K562 (cell line): Measurements from ENCODE around the gene QSOX2. TPM values are rescaled to one million over a fixed set of nuclear protein-coding genes. Genes with fewer than 3 reads are reported as not detected.

Experiments
- BCOR ChIP-seq: fragments of 450-650 bp; IDR thresholded peaks from 2 replicates; pipeline ENCODE4 v1.6.1; 2016
- CHD4 ChIP-seq: fragments of 200-600 bp; sonication (generic); IDR thresholded peaks from 3 replicates; pipeline ENCODE4 v1.6.1; 2012; ENCODE audit warnings: low read depth, mild to moderate bottlenecking, mixed read lengths, low read length, inconsistent platforms; ENCODE audit not compliant: insufficient read depth, insufficient replicate concordance, poor library complexity, severe bottlenecking
- DACH1 ChIP-seq: fragments of 450-650 bp; IDR thresholded peaks from 2 replicates; pipeline ENCODE4 v1.6.1; 2018; ENCODE audit not compliant: partially characterized antibody
- E2F3 ChIP-seq: fragments of 250-450 bp; sonication (Bioruptor Pico); IDR thresholded peaks from 2 replicates; pipeline ENCODE4 v1.4.0; 2020; ENCODE audit warnings: mild to moderate bottlenecking
- ESRRB ChIP-seq: fragments of 250-450 bp; sonication (Bioruptor Pico); IDR thresholded peaks from 2 replicates; pipeline ENCODE4 v1.5.0; 2020; ENCODE audit warnings: mild to moderate bottlenecking, moderate library complexity, borderline replicate concordance
- FOSL1 ChIP-seq: fragments of 200-800 bp; sonication (Bioruptor generic); conservative IDR thresholded peaks from 2 replicates; pipeline ENCODE4 v1.6.1; 2016; ENCODE audit warnings: missing genetic modification characterization, missing compliant biosample characterization
- HIVEP1 ChIP-seq: fragments of 250-450 bp; sonication (Bioruptor Pico); IDR thresholded peaks from 2 replicates; pipeline ENCODE4 v1.4.0; 2020; ENCODE audit warnings: mild to moderate bottlenecking
- RHOXF2B ChIP-seq: fragments of 250-450 bp; sonication (Bioruptor Pico); conservative IDR thresholded peaks from 2 replicates; pipeline ENCODE4 v1.5.1; 2021
- RUNX1 ChIP-seq: sonication (generic); IDR thresholded peaks from 2 replicates; pipeline ENCODE4 v1.6.1; 2016; ENCODE audit warnings: antibody characterized with exemption, low read depth
- SPI1 ChIP-seq: IDR thresholded peaks from 2 replicates; pipeline ENCODE4 v1.6.1; 2011; ENCODE audit warnings: low read depth, low read length, control low read depth, borderline replicate concordance
- ZBED1 ChIP-seq: IDR thresholded peaks from 2 replicates; pipeline ENCODE4 v1.6.1; 2014
- ZNF778 ChIP-seq: fragments of 450-650 bp; formaldehyde crosslinking; IDR thresholded peaks from 2 replicates; pipeline ENCODE4 v1.4.0; 2020; ENCODE audit warnings: mild to moderate bottlenecking, moderate library complexity
- polyA plus RNA-seq, 8 experiments: library from polyadenylated mRNA; depleted of rRNA in 4 of 8; stranded (reverse) in 5 of 8; unstranded in 3 of 8; fragments of >200 nt; fragmentation: Nextera tagmentation in 2 of 8; fragmentation: Illumina TruSeq in 1 of 8; extraction: Ambion mirVana in 2 of 8; extraction: Trizol in 1 of 8; gene quantifications; 2 replicates each; pipeline versions ENCODE4 v1.2.1 to v1.2.3, GENCODE V29; 2011 to 2014; ENCODE audit warnings: inconsistent platforms in 1 of 8, missing spikeins in 1 of 8
- total RNA-seq, 7 experiments: library from RNA; depleted of rRNA in 6 of 7; stranded (reverse); fragments of >200 nt in 6 of 7; fragmentation: Illumina TruSeq in 2 of 7; extraction: Trizol in 2 of 7; gene quantifications; 2 replicates each; pipeline versions ENCODE4 v1.2.1 to v1.2.3, GENCODE V29; 2011 to 2021; ENCODE audit warnings: low replicate concordance in 1 of 7
- TF ChIP-seq, protein P1 (sequence below): fragments of 250-450 bp; sonication (Bioruptor Pico); IDR thresholded peaks from 2 replicates; pipeline ENCODE4 v1.8.0; 2022; ENCODE audit warnings: inconsistent platforms, mild to moderate bottlenecking, moderate library complexity, borderline replicate concordance

The QSOX2 gene
- total and polyA plus RNA-seq, 9 of the 15 experiments (the other 6 are each of a cell fraction or from before 2014, with no cell fraction given), result 0.51 to 23.7 (median 12.7) TPM

DNA sequence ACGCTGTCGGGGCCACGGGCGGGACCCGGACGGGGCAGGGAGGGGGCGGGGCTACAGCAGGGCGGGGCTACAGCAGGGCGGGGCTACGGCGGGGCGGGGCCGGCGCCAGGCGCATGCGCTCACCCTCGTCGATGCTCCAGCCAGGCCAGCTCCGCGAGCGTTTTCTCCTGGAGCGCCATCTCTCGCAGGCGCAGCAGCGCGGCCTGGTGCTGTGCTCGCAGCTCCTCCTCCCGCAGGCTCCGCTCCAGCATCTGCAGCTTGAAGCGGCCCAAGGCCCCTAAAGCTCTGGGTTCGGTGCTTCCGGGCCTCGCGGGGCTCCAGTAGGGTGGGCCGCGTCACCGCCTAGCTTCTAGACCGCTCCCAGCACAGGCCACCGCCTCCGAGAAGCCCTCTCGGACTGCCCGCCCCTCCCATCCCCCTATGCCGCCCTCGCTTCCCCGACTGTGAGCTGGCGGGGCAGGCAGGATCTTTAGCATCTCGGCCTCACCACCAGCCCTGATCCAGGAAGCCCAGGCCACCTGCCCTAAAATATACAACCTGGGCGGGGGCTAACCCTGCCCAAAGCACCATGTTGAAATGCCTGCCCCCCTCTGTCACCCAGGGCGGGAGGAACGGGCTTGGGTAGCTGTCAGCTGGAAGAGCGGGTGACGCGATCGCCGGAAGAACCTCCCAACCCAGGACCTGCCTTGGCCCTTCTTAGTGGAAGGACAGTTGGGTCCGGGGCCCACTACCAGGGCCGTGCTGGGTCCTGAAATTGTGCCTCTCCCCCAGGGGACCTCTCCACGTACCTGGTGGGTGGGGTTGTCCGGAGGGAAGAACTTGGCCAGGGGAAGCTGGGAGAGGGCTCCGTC is 21.9 kb upstream of the QSOX2 start (continued):
- TF ChIP-seq E2F3 (no peak), ESRRB (CRISPR knock-in tag) (no peak), SPI1 (no peak), ZNF778 (CRISPR knock-in tag) (no peak), RUNX1 (no peak), HIVEP1 (CRISPR knock-in tag) (no peak), FOSL1 (tag) (no peak), RHOXF2B (no peak), ZBED1 (no peak), DACH1 (peak; percentile 12), CHD4 (no peak), BCOR (peak; percentile 96)
- TF ChIP-seq, protein P1, sequence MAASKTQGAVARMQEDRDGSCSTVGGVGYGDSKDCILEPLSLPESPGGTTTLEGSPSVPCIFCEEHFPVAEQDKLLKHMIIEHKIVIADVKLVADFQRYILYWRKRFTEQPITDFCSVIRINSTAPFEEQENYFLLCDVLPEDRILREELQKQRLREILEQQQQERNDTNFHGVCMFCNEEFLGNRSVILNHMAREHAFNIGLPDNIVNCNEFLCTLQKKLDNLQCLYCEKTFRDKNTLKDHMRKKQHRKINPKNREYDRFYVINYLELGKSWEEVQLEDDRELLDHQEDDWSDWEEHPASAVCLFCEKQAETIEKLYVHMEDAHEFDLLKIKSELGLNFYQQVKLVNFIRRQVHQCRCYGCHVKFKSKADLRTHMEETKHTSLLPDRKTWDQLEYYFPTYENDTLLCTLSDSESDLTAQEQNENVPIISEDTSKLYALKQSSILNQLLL, result no peak
